HL-60 (cell line): ENCODE data around the gene CD36.

Experiments
- DNase-seq, 2 experiments: peaks; one replicate each; pipeline ENCODE4 v3.0.0-alpha.2; 2010 to 2020; ENCODE audit warnings: low read depth in 1 of 2, low spot score in 1 of 2
- H3K27ac ChIP-seq: fragments of 250-450 bp; sonication (Bioruptor Pico); replicated peaks from 2 replicates; pipeline ENCODE4 v1.5.1; 2020; ENCODE audit warnings: mild to moderate bottlenecking, moderate library complexity
- H3K27me3 ChIP-seq: fragments of 250-450 bp; sonication (Bioruptor Pico); 2 replicates; pipeline ENCODE4 v1.5.1; 2021; ENCODE audit warnings: mild to moderate bottlenecking, moderate library complexity; ENCODE audit not compliant: insufficient read depth, poor library complexity, severe bottlenecking
- H3K4me3 ChIP-seq: replicated peaks from 2 replicates; pipeline ENCODE4 v1.5.1; 2011; ENCODE audit warnings: mild to moderate bottlenecking, control low read depth, low read length; ENCODE audit not compliant: insufficient read depth
- CTCF ChIP-seq: IDR thresholded peaks from one replicate; pipeline ENCODE4 v1.5.1; 2011; ENCODE audit warnings: low read length, control low read depth, inconsistent platforms; ENCODE audit not compliant: insufficient read depth
- GABPA ChIP-seq: IDR thresholded peaks from 2 replicates; pipeline ENCODE4 v1.6.1; 2012; ENCODE audit warnings: low read depth
- POLR2AphosphoS5 ChIP-seq: IDR thresholded peaks from 2 replicates; pipeline ENCODE4 v1.6.1; 2012; ENCODE audit warnings: low read depth
- REST ChIP-seq: IDR thresholded peaks from 2 replicates; pipeline ENCODE4 v1.6.1; 2012; ENCODE audit warnings: low read depth; ENCODE audit not compliant: insufficient replicate concordance
- SPI1 ChIP-seq: IDR thresholded peaks from 2 replicates; pipeline ENCODE4 v1.6.1; 2012; ENCODE audit warnings: low read depth, mild to moderate bottlenecking, borderline replicate concordance

CD36 gene

GRCh38 chr7:80725181-80725611 lies 86.8 kb downstream of the CD36 start:
- no peak for TF ChIP-seq POLR2AphosphoS5
- no peak for TF ChIP-seq REST
- TF ChIP-seq CTCF, result no peak
- no peak for TF ChIP-seq GABPA
- TF ChIP-seq SPI1, result no peak
- no peaks in the 10 kb centered on the region for H3K27me3 ChIP-seq
- H3K4me3 ChIP-seq, result no peak overlapping the region
- DNase-seq, result no peak
- no peak overlapping the region for H3K27ac ChIP-seq
